Peyer's patch (tissue), 4 donors: Measurements from ENCODE around the gene MYO3B.

Experiments
- POLR2A ChIP-seq, 2 donors: fragments of 450-650 bp; IDR thresholded peaks; one replicate each; pipeline ENCODE4 v1.5.1; 2017; ENCODE audit warnings: antibody characterized with exemption in 2 of 2, mild to moderate bottlenecking in 2 of 2, moderate library complexity in 2 of 2
- TF ChIP-seq, protein P1 (sequence below), 6 experiments: fragments of 450-650 bp in 4 of 6; fragments of 200-600 bp in 2 of 6; sonication (generic) in 1 of 6; IDR thresholded peaks; one replicate each; pipeline ENCODE4 v1.5.1; 2017 to 2019; ENCODE audit warnings: antibody characterized with exemption in 6 of 6, mild to moderate bottlenecking in 3 of 6, moderate library complexity in 1 of 6

DNA sequence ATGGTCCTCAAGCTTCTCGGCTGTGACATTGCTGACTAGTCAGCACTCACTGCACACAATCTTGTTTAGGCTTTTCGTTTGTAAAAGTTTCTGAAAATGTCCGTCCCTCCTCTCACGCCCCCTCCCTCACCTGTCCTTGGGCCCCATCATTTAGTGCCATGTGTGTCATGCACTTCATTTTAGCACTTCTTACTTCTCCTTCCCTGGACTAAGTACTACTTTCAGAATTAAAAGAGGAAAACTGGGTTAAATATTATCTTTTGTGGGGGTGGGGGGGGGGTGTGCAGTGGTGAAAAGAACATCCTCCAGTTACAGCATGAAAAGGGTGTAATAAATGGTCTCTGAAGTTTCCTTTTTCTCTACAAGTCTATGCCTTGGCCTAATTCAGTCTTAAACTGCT, 355.2 kb downstream of the MYO3B start:
- TF ChIP-seq, protein P1, sequence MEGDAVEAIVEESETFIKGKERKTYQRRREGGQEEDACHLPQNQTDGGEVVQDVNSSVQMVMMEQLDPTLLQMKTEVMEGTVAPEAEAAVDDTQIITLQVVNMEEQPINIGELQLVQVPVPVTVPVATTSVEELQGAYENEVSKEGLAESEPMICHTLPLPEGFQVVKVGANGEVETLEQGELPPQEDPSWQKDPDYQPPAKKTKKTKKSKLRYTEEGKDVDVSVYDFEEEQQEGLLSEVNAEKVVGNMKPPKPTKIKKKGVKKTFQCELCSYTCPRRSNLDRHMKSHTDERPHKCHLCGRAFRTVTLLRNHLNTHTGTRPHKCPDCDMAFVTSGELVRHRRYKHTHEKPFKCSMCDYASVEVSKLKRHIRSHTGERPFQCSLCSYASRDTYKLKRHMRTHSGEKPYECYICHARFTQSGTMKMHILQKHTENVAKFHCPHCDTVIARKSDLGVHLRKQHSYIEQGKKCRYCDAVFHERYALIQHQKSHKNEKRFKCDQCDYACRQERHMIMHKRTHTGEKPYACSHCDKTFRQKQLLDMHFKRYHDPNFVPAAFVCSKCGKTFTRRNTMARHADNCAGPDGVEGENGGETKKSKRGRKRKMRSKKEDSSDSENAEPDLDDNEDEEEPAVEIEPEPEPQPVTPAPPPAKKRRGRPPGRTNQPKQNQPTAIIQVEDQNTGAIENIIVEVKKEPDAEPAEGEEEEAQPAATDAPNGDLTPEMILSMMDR (IDR thresholded peaks at IDR 0.05) = no peak
- TF ChIP-seq POLR2A (IDR thresholded peaks at IDR 0.05) = no peak
